ENCODE results near the gene KCNK5. TPM values are rescaled to one million over a fixed set of nuclear protein-coding genes. Genes with fewer than 3 reads are reported as not detected.
A peak's percentile ranks its signal among the peaks of the same experiment; 100 is the strongest.

KCNK5 gene
- total RNA-seq, 4 donors from 2014 or later, result 9.2 to 14.3 (median 13.0) TPM

DNA sequence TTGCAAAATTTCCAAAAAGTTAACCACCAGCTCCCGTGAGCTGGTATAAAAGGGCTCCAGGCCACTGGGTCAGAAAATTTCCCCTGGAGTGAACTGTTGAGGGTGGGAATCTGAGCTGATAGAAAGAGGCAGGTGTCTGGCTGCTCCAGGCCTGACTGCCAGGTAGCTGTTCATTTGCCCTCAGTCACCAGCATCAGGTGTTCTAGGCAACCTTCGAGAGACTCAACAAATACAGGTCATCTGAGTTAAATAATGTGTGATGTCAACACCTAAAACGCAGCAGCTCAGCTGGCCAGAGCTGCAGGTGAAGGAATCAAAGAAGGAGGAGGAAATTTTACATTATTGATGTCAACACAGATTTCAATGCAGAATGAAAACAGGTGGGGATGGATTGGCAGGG is 46.7 kb downstream of the KCNK5 start:
- Histone ChIP-seq H3K4me3 (replicated peaks in 1 of 3) (no peak overlapping the region), H3K27me3 (no peaks in the 10 kb centered on the region), H3K27ac (peak overlapping the region in 1 of 3 donors; percentile 93), H3K9me3 (no peaks in the 10 kb centered on the region), H3K4me1 (peaks cover 9 to 49% of the 10 kb centered on the region in 2 donors), H3K36me3 (no peaks in the 10 kb centered on the region)
- WGBS, 2 donors, result 75 to 90% methylated on average over 3 of the region's 3 CpGs
- no peak for DNase-seq
- intact Hi-C loops (cut with DNase I), result no loop called here
- TF ChIP-seq POLR2A (IDR thresholded peaks at IDR 0.05), result no peak
- TF ChIP-seq, protein P1, sequence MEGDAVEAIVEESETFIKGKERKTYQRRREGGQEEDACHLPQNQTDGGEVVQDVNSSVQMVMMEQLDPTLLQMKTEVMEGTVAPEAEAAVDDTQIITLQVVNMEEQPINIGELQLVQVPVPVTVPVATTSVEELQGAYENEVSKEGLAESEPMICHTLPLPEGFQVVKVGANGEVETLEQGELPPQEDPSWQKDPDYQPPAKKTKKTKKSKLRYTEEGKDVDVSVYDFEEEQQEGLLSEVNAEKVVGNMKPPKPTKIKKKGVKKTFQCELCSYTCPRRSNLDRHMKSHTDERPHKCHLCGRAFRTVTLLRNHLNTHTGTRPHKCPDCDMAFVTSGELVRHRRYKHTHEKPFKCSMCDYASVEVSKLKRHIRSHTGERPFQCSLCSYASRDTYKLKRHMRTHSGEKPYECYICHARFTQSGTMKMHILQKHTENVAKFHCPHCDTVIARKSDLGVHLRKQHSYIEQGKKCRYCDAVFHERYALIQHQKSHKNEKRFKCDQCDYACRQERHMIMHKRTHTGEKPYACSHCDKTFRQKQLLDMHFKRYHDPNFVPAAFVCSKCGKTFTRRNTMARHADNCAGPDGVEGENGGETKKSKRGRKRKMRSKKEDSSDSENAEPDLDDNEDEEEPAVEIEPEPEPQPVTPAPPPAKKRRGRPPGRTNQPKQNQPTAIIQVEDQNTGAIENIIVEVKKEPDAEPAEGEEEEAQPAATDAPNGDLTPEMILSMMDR (IDR thresholded peaks at IDR 0.05), result no peak

DNA sequence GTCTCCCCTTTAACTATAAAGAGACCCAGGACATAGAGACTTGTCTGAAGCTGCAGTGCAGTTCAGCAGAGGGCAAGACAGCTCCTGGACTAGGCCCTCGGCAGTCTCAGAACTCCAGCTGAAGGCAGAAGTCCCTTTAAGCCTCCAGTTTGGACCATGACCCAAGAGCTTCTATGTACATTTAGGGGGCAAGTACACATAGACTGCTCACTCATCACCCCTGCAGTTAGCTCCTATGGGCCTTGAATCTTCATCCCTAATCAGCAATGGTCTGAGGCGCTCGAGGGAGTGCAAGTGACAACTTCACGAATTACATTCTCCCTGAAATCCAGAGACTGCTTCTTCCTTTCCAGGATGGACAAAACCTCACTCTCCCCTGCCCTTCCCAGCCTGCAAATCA is 47.4 kb downstream of the KCNK5 start:
- intact Hi-C loops (cut with DNase I), result no loop called here
- Histone ChIP-seq H3K4me3 (replicated peaks in 1 of 3) (no peak overlapping the region), H3K36me3 (no peaks in the 10 kb centered on the region), H3K27ac (no peak overlapping the region), H3K9me3 (no peaks in the 10 kb centered on the region), H3K4me1 (peaks cover 9 to 42% of the 10 kb centered on the region in 2 donors), H3K27me3 (no peaks in the 10 kb centered on the region)
- no peak for TF ChIP-seq POLR2A (IDR thresholded peaks at IDR 0.05)
- TF ChIP-seq, protein P1 (IDR thresholded peaks at IDR 0.05), result no peak
- 91 to 94% methylated on average over 3 to 4 of the region's 4 CpGs for WGBS, 2 donors
- DNase-seq, result no peak

DNA sequence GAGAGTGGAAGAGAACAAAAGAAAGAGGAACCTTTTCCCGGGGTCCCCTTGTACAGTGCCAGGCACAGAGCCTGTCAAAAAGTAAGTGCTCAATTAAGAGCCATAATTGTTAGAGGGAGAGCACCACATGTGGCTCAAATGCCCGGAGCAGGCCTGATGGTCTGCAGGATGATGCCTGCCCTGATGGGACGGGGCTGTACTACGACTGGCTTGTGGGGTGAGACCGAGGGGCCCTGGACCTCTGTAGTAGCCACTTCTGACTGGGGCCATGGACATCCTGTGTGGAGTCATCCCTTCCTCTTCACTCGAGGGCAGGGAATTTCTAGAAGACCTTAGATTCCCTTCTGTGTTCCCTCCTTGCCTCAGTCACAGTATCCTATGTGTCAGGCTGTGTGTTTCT is 47.9 kb downstream of the KCNK5 start:
- no peak overlapping the region for H3K27ac ChIP-seq
- H3K27me3 ChIP-seq, result no peaks in the 10 kb centered on the region
- peaks cover 9 to 39% of the 10 kb centered on the region in 2 donors for H3K4me1 ChIP-seq
- 82 to 88% methylated on average over 6 of the region's 6 CpGs for WGBS, 2 donors
- H3K4me3 ChIP-seq (replicated peaks in 1 of 3), result no peak overlapping the region
- DNase-seq, result no peak
- intact Hi-C loops (cut with DNase I), result no loop called here
- H3K36me3 ChIP-seq, result no peaks in the 10 kb centered on the region
- no peaks in the 10 kb centered on the region for H3K9me3 ChIP-seq
- TF ChIP-seq POLR2A (IDR thresholded peaks at IDR 0.05), result no peak
- TF ChIP-seq, protein P1 (IDR thresholded peaks at IDR 0.05), result no peak

DNA sequence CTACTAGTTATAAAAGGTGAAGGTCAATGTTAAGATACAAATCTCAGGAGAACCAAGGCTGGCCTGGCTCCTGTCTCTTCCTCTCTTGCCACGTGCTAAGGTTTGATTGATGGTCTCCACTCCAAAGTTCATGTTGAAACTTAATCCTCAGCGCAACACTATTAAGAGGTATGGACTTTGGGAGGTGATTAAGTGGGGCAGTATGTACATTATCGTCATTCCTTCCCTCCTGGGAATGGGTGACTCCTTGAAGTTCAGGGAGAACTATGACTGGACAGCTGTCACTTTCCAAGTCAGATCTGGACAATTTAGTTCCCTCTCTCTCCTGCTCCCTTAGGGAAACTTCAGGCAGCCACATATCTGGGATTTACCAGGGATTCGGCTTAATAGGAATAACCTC is 50.5 kb downstream of the KCNK5 start:
- H3K9me3 ChIP-seq, result no peaks in the 10 kb centered on the region
- no peak for DNase-seq
- TF ChIP-seq, protein P1 (IDR thresholded peaks at IDR 0.05), result no peak
- no peak for TF ChIP-seq POLR2A (IDR thresholded peaks at IDR 0.05)
- H3K4me3 ChIP-seq (replicated peaks in 1 of 3), result no peak overlapping the region
- no peaks in the 10 kb centered on the region for H3K27me3 ChIP-seq
- H3K4me1 ChIP-seq, result peaks cover 0 to 14% of the 10 kb centered on the region in 2 donors
- WGBS, 2 donors, result 77 to 82% methylated on average over 4 of the region's 4 CpGs
- no peaks in the 10 kb centered on the region for H3K36me3 ChIP-seq
- intact Hi-C loops (cut with DNase I), result no loop called here
- H3K27ac ChIP-seq, result peak overlapping the region in 1 of 3 donors; percentile 46

DNA sequence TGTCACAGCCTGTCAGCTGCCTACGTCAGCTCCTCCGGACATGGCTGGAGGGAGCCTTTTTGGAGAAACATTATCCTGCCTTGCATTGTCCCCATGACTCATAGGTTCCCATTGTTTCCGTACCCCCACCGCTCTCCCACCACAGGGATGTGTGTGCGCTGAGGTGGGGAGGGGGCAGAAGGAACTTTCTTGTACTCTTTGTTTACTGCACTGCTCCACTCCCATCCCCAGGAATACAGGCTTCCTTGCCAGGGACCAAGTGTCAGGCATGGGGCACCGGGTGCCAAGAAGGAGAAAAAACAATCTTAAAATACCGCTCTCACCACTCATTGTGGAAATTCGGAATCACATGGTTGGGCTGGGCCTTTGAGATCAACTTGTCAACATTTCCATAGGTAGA is 51.0 kb downstream of the KCNK5 start:
- H3K27me3 ChIP-seq, result no peaks in the 10 kb centered on the region
- intact Hi-C loops (cut with DNase I), result no loop called here
- H3K4me3 ChIP-seq (replicated peaks in 1 of 3), result no peak overlapping the region
- H3K27ac ChIP-seq, result no peak overlapping the region
- TF ChIP-seq, protein P1 (IDR thresholded peaks at IDR 0.05), result no peak
- no peak for TF ChIP-seq POLR2A (IDR thresholded peaks at IDR 0.05)
- 74 to 82% methylated on average over 8 of the region's 8 CpGs for WGBS, 2 donors
- no peaks in the 10 kb centered on the region for H3K9me3 ChIP-seq
- no peaks in the 10 kb centered on the region for H3K36me3 ChIP-seq
- no peak for DNase-seq
- peaks cover 0 to 8% of the 10 kb centered on the region in 2 donors for H3K4me1 ChIP-seq
